ENCODE data around the gene OR2T29. TPM values are rescaled to one million over a fixed set of nuclear protein-coding genes. Genes with fewer than 3 reads are reported as not detected.
A peak's percentile ranks its signal among the peaks of the same experiment; 100 is the strongest.
"Not testable (repeated sequence)": the region's sequence is repeated elsewhere in the genome, so short reads cannot be mapped to it uniquely, and the experiment has no call there.

The OR2T29 gene
- total RNA-seq, 4 donors from 2014 or later: 0.49 TPM; not detected in 3

- no peak overlapping the region for H3K4me3 ChIP-seq (ENCODE audit: low read depth, poor library complexity, severe bottlenecking)
- 84 to 87% methylated on average over 5 of the region's 5 CpGs for WGBS, 2 donors
- no peak for DNase-seq (ENCODE audit: low spot score in 2 of 2)
- intact Hi-C loops (cut with DNase I; ENCODE audit: low total_unique reads): no loop called here
- TF ChIP-seq, protein P1, sequence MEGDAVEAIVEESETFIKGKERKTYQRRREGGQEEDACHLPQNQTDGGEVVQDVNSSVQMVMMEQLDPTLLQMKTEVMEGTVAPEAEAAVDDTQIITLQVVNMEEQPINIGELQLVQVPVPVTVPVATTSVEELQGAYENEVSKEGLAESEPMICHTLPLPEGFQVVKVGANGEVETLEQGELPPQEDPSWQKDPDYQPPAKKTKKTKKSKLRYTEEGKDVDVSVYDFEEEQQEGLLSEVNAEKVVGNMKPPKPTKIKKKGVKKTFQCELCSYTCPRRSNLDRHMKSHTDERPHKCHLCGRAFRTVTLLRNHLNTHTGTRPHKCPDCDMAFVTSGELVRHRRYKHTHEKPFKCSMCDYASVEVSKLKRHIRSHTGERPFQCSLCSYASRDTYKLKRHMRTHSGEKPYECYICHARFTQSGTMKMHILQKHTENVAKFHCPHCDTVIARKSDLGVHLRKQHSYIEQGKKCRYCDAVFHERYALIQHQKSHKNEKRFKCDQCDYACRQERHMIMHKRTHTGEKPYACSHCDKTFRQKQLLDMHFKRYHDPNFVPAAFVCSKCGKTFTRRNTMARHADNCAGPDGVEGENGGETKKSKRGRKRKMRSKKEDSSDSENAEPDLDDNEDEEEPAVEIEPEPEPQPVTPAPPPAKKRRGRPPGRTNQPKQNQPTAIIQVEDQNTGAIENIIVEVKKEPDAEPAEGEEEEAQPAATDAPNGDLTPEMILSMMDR (IDR thresholded peaks at IDR 0.05): no peak
- no peak for TF ChIP-seq POLR2A (IDR thresholded peaks at IDR 0.05)
Measured at GRCh38 chr1:248593226-248593625, 30.7 kb upstream of the OR2T29 start.

GRCh38 chr1:248592655-248593054 lies 30.1 kb upstream of the OR2T29 start:
- intact Hi-C loops (cut with DNase I; ENCODE audit: low total_unique reads): no loop called here

DNA sequence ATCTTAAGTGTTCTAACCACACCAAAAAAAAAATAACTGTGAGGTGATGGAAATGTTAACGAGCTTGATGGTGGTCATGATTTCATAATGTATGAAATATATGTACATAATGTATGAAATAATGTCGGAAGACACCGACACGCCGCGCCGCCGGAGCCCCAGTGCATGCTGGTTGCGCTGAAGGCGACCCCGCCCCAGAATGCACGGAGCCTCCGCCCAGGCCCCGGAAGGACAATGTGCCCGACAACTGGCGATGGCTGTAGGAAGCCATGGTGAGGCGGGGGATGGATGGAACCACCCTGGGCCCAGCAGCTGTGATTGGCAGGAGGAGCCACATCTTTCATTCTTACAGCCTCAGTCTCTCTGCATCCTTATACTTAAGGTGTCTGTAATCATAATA lies 27.5 kb upstream of the OR2T29 start:
- TF ChIP-seq POLR2A (IDR thresholded peaks at IDR 0.05): no peak
- TF ChIP-seq, protein P1 (IDR thresholded peaks at IDR 0.05): no peak
- peak in 1 of 2 donors; percentile 79 for DNase-seq (ENCODE audit: low spot score in 2 of 2)
- WGBS, 2 donors: 89 to 93% methylated on average over 17 of the region's 17 CpGs
- no peak overlapping the region for H3K4me3 ChIP-seq (ENCODE audit: low read depth, poor library complexity, severe bottlenecking)
- intact Hi-C loops (cut with DNase I; ENCODE audit: low total_unique reads): no loop called here

More at GRCh38 chr1:248592655-248593054, 30.1 kb upstream of the OR2T29 start:
- DNase-seq (ENCODE audit: low spot score in 2 of 2): no peak
- TF ChIP-seq, protein P1 (IDR thresholded peaks at IDR 0.05): no peak
- TF ChIP-seq POLR2A (IDR thresholded peaks at IDR 0.05): no peak
- 67 to 77% methylated on average over 1 of the region's 1 CpG for WGBS, 2 donors
- no peak overlapping the region for H3K4me3 ChIP-seq (ENCODE audit: low read depth, poor library complexity, severe bottlenecking)

DNA sequence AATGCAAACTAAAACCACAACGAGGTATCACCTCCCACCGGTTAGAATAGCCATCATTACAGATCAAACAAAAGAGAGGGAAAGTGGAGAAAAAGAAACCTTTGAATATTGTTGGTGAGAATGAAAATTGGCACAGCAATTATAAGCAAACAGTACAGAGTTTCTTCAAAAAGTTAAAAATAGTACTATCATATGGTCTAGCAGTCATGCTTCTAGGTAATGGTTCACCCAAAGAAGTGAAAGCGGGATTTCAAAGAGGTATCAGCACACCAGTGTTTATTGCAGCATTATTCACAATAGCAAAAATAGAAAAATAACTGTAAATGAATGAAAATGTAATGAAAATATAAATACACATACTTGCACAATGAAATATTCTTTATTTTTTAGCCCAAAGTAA lies 26.8 kb upstream of the OR2T29 start:
- intact Hi-C loops (cut with DNase I; ENCODE audit: low total_unique reads): no loop called here
- WGBS, 2 donors: 65 to 76% methylated on average over 3 of the region's 3 CpGs
- TF ChIP-seq, protein P1 (IDR thresholded peaks at IDR 0.05): no peak
- TF ChIP-seq POLR2A (IDR thresholded peaks at IDR 0.05): no peak
- DNase-seq (ENCODE audit: low spot score in 2 of 2): no peak
- no peak overlapping the region for H3K4me3 ChIP-seq (ENCODE audit: low read depth, poor library complexity, severe bottlenecking)

GRCh38 chr1:248585266-248585665 lies 22.7 kb upstream of the OR2T29 start:
- WGBS, 2 donors: 73 to 86% methylated on average over 3 of the region's 3 CpGs
- H3K4me3 ChIP-seq (ENCODE audit: low read depth, poor library complexity, severe bottlenecking): no peak overlapping the region
- TF ChIP-seq POLR2A (IDR thresholded peaks at IDR 0.05): no peak
- TF ChIP-seq, protein P1 (IDR thresholded peaks at IDR 0.05): no peak
- DNase-seq (ENCODE audit: low spot score in 2 of 2): no peak
- intact Hi-C loops (cut with DNase I; ENCODE audit: low total_unique reads): no loop called here

- no peak overlapping the region for H3K4me3 ChIP-seq (ENCODE audit: low read depth, poor library complexity, severe bottlenecking)
- no peak for TF ChIP-seq POLR2A (IDR thresholded peaks at IDR 0.05)
- TF ChIP-seq, protein P1 (IDR thresholded peaks at IDR 0.05): no peak
- DNase-seq (ENCODE audit: low spot score in 2 of 2): no peak
- intact Hi-C loops (cut with DNase I; ENCODE audit: low total_unique reads): no loop called here
- 80% methylated on average over 9 of the region's 9 CpGs for WGBS, 2 donors
Measured at GRCh38 chr1:248576260-248576980, 13.8 kb upstream of the OR2T29 start.

GRCh38 chr1:248574657-248575056 lies 12.1 kb upstream of the OR2T29 start, which contains the start of gene OR2T34:
Gene OR2T34, minus strand, starts transcription at chr1:248574757. Its CDS starts 0 bp downstream, at chr1:248574757.
- WGBS, 2 donors: 75 to 91% methylated on average over 3 of the region's 3 CpGs
- H3K4me3 ChIP-seq (ENCODE audit: low read depth, poor library complexity, severe bottlenecking); DNase-seq (ENCODE audit: low spot score in 2 of 2); intact Hi-C loops (cut with DNase I; ENCODE audit: low total_unique reads): not testable (repeated sequence)

DNA sequence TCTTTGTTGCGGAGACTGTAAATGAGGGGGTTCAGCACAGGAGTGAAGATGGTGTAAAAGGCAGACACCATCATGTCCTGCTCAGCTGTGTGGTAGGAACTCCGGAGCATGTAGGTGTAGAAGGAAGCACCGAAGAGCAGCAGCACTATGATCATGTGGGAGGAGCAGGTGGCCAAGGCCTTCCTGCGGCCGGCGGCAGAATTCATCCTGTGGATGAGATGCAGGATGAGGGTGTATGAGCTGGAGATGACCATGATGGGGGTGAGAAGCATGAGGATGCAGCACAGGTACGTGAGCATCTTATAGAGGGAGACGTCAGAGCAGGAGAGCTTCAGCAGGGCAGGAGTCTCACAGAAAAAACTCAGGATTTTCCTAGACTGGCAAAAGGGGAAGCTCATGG lies 11.3 kb upstream of the OR2T29 start:
- WGBS, 2 donors: 79 to 83% methylated on average over 6 of the region's 8 CpGs
- H3K4me3 ChIP-seq (ENCODE audit: low read depth, poor library complexity, severe bottlenecking); DNase-seq (ENCODE audit: low spot score in 2 of 2); intact Hi-C loops (cut with DNase I; ENCODE audit: low total_unique reads): not testable (repeated sequence)
